Esophagus squamous epithelium (tissue), 5 donors: ENCODE results near the gene RIN3. TPM values are rescaled to one million over a fixed set of nuclear protein-coding genes. Genes with fewer than 3 reads are reported as not detected.

Source experiments
- DNase-seq: peaks from one replicate; lab custom pipeline; 2025; lab: John Stamatoyannopoulos, UW
- H3K27ac ChIP-seq, 4 donors: fragments of 200-600 bp; sonication (generic); one replicate each; pipeline ENCODE4 v1.5.1; 2016 to 2019; ENCODE audit warnings: mild to moderate bottlenecking in 1 of 4
- H3K27me3 ChIP-seq, 4 donors: fragments of 200-600 bp; sonication (generic); 1 replicate in 3 of 4; 2 replicates in 1 of 4; pipeline versions ENCODE4 v1.5.1 to v1.6.0; 2017 to 2021; ENCODE audit warnings: antibody characterized with exemption in 1 of 4
- H3K36me3 ChIP-seq, 3 donors: fragments of 200-600 bp; sonication (generic); one replicate each; pipeline ENCODE4 v1.5.1; 2016 to 2019
- H3K4me1 ChIP-seq, 3 donors: fragments of 200-600 bp; sonication (generic); one replicate each; pipeline ENCODE4 v1.5.1; 2017 to 2019
- H3K4me3 ChIP-seq, 4 donors: fragments of 200-600 bp; sonication (generic); 1 replicate in 3 of 4; 2 replicates in 1 of 4; pipeline ENCODE4 v1.5.1; 2016 to 2019; ENCODE audit warnings: mild to moderate bottlenecking in 2 of 4, moderate library complexity in 1 of 4
- H3K9me3 ChIP-seq, 3 donors: fragments of 200-600 bp; sonication (generic); one replicate each; pipeline ENCODE4 v1.5.1; 2016 to 2019
- POLR2A ChIP-seq, 4 donors: fragments of 450-650 bp; IDR thresholded peaks; one replicate each; pipeline ENCODE4 v1.6.1; 2017; ENCODE audit warnings: antibody characterized with exemption in 4 of 4, mild to moderate bottlenecking in 4 of 4, moderate library complexity in 3 of 4
- WGBS, 2 donors: methylation state at CpG; one replicate each; pipeline ENCODE4 v1.1.5; 2018; 5-methylcytosine and 5-hydroxymethylcytosine counted together
- intact Hi-C: fragments of 100-400 bp; cut with DNase I; formaldehyde crosslinking; loops from one replicate; pipeline ENCODE4 v1.15.0; 2022
- total RNA-seq, 4 donors: library from RNA; depleted of rRNA; stranded (reverse); fragments of >200 nt; gene quantifications; one replicate each; pipeline ENCODE4 v1.1.0, GENCODE V29; 2016
- TF ChIP-seq, protein P1 (sequence below), 6 experiments: fragments of 450-650 bp in 4 of 6; fragments of 200-600 bp in 2 of 6; sonication (generic) in 2 of 6; IDR thresholded peaks; one replicate each; pipeline ENCODE4 v1.5.1; 2016 to 2019; ENCODE audit warnings: antibody characterized with exemption in 6 of 6, mild to moderate bottlenecking in 4 of 6, moderate library complexity in 4 of 6
- donor health status: DM: yes; HTN: yes; CAD: no.

Gene RIN3, protein sequence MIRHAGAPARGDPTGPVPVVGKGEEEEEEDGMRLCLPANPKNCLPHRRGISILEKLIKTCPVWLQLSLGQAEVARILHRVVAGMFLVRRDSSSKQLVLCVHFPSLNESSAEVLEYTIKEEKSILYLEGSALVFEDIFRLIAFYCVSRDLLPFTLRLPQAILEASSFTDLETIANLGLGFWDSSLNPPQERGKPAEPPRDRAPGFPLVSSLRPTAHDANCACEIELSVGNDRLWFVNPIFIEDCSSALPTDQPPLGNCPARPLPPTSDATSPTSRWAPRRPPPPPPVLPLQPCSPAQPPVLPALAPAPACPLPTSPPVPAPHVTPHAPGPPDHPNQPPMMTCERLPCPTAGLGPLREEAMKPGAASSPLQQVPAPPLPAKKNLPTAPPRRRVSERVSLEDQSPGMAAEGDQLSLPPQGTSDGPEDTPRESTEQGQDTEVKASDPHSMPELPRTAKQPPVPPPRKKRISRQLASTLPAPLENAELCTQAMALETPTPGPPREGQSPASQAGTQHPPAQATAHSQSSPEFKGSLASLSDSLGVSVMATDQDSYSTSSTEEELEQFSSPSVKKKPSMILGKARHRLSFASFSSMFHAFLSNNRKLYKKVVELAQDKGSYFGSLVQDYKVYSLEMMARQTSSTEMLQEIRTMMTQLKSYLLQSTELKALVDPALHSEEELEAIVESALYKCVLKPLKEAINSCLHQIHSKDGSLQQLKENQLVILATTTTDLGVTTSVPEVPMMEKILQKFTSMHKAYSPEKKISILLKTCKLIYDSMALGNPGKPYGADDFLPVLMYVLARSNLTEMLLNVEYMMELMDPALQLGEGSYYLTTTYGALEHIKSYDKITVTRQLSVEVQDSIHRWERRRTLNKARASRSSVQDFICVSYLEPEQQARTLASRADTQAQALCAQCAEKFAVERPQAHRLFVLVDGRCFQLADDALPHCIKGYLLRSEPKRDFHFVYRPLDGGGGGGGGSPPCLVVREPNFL
- total RNA-seq, result 1 to 10 TPM; 1.9 to 9.7 (median 4.4) TPM

DNA sequence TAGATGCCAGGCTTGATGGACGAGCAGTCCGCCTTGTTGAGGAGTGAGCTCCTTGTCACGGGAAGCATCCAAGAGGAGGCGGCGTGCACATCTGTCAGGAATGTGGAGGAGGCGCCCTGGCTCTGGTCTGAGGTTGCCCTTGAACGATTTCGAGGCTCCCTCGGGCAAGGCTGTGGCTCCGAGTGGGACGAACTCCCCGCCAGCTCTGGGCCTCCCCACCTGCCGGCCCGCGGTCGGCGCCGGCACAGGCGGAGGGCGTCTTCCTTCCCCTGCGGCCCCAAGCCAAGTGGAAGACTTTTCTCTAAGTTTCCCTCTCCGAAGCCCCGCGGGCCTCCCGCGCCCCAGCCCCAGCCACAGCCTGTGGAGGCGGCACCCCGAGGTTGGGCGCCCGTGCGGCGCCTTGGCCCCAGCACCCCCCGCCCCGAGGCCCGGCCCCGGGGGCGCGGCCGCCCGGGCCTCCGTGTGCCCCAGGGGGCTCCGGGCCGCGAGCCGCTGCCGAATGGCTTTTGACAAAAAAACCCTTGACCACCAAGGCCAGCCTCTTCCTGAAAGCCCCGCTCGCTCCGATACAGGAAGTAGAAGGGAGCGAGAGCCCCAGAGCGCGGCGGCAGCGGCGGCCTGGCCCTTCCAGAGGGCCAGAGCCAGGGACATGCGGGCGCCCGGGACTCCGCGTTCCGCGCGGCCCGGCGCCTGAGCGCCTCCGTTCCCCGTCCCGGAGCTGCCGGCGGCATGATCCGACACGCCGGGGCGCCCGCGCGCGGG lies at the start of gene RIN3:
TSS of gene RIN3 (plus strand) at position 578 of the 762 bp plus-strand sequence. CDS start at position 730, 152 bp downstream.
- WGBS, 2 donors, result 11% methylated on average over 12 of the region's 79 CpGs; no CpG with 5 or more reads in 1 of the 2 donors
- intact Hi-C loops, result no loop called here

DNA sequence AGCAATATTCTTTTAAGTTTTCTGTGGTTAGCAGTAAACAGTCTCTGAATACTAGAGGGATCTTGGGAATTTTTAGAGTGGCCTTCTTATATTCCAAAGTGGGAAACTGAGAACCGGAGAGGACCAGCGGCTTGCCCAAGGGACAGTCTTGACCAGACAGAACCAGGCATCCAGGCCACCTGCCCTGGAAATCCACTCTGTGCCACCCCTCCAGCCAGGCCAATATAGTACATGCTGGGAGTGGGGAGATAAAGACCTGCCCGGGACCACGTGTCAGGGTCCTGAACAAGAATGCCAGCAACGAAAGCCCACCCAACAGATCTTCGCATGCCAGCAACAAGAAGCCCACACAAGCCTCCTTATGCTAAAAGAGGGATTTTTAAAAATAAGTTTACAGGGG lies 49.4 kb upstream of the RIN3 start:
- no peak for DNase-seq
- intact Hi-C loops, result no loop called here
- 78 to 86% methylated on average over 6 of the region's 6 CpGs for WGBS, 2 donors

More for the DNA sequence above, at the start of gene RIN3:
- peak; percentile 16 for DNase-seq
- Histone ChIP-seq H3K9me3 (no peaks in the 10 kb centered on the region), H3K36me3 (no peaks in the 10 kb centered on the region), H3K27ac (peak within 1 kb of the TSS; percentile 82 to 91 (median 86)), H3K27me3 (peaks cover 0 to 10% (median 0%) of the 10 kb centered on the region in 4 donors), H3K4me3 (peak within 1 kb of the TSS; percentile 61 to 85 (median 80)), H3K4me1 (peaks cover 0 to 69% (median 19%) of the 10 kb centered on the region in 3 donors)
- TF ChIP-seq POLR2A (IDR thresholded peaks at IDR 0.05), result peak in 2 of 4 donors; percentile 45 to 60
- TF ChIP-seq, protein P1, sequence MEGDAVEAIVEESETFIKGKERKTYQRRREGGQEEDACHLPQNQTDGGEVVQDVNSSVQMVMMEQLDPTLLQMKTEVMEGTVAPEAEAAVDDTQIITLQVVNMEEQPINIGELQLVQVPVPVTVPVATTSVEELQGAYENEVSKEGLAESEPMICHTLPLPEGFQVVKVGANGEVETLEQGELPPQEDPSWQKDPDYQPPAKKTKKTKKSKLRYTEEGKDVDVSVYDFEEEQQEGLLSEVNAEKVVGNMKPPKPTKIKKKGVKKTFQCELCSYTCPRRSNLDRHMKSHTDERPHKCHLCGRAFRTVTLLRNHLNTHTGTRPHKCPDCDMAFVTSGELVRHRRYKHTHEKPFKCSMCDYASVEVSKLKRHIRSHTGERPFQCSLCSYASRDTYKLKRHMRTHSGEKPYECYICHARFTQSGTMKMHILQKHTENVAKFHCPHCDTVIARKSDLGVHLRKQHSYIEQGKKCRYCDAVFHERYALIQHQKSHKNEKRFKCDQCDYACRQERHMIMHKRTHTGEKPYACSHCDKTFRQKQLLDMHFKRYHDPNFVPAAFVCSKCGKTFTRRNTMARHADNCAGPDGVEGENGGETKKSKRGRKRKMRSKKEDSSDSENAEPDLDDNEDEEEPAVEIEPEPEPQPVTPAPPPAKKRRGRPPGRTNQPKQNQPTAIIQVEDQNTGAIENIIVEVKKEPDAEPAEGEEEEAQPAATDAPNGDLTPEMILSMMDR (IDR thresholded peaks at IDR 0.05), result no peak

DNA sequence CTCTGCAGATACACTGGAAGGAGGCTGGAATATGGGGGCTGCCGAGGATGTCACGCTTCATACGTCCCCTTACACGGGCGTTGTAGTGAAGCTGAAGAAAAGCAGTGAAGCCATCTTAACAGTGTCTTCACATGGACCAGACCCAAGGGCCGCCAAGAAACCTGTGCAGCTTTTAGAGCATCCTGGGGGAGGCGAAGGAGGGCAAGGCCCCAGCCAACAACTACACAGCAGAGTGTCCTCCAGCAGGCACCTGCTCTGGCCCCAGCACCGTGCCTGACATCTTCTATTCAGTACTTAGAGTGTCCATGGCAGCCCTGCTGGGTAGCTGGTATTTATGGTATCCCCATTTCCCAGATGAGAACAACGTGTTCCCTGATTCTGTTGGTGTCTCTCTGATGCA lies 48.9 kb upstream of the RIN3 start:
- Histone ChIP-seq H3K27ac (no peak overlapping the region), H3K36me3 (no peaks in the 10 kb centered on the region), H3K27me3 (no peaks in the 10 kb centered on the region), H3K4me1 (peaks cover 3 to 22% (median 7%) of the 10 kb centered on the region in 3 donors), H3K4me3 (no peak overlapping the region), H3K9me3 (peaks cover 0 to 11% (median 0%) of the 10 kb centered on the region in 3 donors)
- 78 to 89% methylated on average over 5 to 9 of the region's 9 CpGs for WGBS, 2 donors
- no peak for TF ChIP-seq POLR2A (IDR thresholded peaks at IDR 0.05)
- TF ChIP-seq, protein P1 (IDR thresholded peaks at IDR 0.05), result no peak
- no peak for DNase-seq
- intact Hi-C loops, result no loop called here

More for the DNA sequence above, 49.4 kb upstream of the RIN3 start:
- no peak overlapping the region for H3K4me3 ChIP-seq
- no peaks in the 10 kb centered on the region for H3K36me3 ChIP-seq
- H3K27me3 ChIP-seq, result no peaks in the 10 kb centered on the region
- no peak overlapping the region for H3K27ac ChIP-seq
- TF ChIP-seq, protein P1 (IDR thresholded peaks at IDR 0.05), result no peak
- TF ChIP-seq POLR2A (IDR thresholded peaks at IDR 0.05), result no peak
- peaks cover 3 to 26% (median 7%) of the 10 kb centered on the region in 3 donors for H3K4me1 ChIP-seq
- peaks cover 0 to 11% (median 0%) of the 10 kb centered on the region in 3 donors for H3K9me3 ChIP-seq

DNA sequence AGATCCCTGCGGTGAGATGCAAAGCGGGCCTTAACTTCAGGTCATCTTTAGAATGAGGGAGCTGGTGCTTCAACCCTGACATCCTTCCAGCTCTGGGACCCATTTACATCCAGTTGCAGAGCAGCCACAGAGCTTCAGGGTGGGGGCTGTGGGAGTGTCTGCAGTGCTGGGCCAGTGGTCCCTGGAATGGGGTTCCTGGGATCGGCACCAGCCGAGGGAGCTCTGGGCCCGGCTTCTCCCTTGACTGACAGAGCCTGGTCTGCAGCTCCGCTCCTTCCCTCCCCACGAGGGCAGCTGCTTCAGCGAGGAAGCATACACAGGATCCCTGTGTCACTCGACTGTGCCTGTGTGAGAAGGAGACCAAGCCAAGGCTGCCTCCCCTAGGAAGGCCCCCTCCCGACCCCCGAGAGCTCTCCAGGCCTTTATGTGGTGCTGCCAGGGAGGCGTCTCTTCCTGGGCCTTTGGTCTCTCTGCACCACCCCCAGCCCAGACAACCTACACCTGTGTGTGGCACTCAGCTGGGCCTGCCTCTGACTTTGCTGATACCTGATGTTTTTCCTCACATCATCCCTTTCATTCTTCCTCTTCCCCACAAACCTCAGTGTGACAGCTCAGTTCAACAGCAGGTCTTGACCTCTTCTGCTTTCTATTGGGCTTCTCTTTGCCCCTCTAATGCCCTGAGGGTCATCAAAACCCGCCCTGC lies 48.1 kb upstream of the RIN3 start:
- Histone ChIP-seq H3K36me3 (no peaks in the 10 kb centered on the region), H3K4me1 (peaks cover 2 to 15% (median 7%) of the 10 kb centered on the region in 3 donors), H3K9me3 (peaks cover 0 to 11% (median 0%) of the 10 kb centered on the region in 3 donors), H3K27me3 (no peaks in the 10 kb centered on the region), H3K4me3 (no peak overlapping the region), H3K27ac (peak overlapping the region in 2 of 4 donors; percentile 19 to 20)
- DNase-seq, result no peak
- intact Hi-C loops, result no loop called here
- 63 to 68% methylated on average over 2 to 9 of the region's 13 CpGs for WGBS, 2 donors
- no peak for TF ChIP-seq POLR2A (IDR thresholded peaks at IDR 0.05)
- TF ChIP-seq, protein P1 (IDR thresholded peaks at IDR 0.05), result no peak
